GM12865 (cell line): ENCODE measurements around the gene ASS1.
"Not testable (repeated sequence)": the region's sequence is repeated elsewhere in the genome, so short reads cannot be mapped to it uniquely, and the experiment has no call there.

Source experiments
- DNase-seq: peaks from one replicate; pipeline ENCODE4 v3.0.0; 2010; ENCODE audit warnings: low read depth
- H3K4me3 ChIP-seq: 2 replicates; pipeline ENCODE4 v1.5.1; 2011; ENCODE audit warnings: mild to moderate bottlenecking, low read depth, low read length, control low read depth
- CTCF ChIP-seq: IDR thresholded peaks from 2 replicates; pipeline ENCODE4 v1.5.1; 2011; ENCODE audit warnings: low read length, control low read depth, low read depth, inconsistent platforms; ENCODE audit not compliant: insufficient read depth; ENCODE audit errors: missing control alignments

Gene ASS1

DNA sequence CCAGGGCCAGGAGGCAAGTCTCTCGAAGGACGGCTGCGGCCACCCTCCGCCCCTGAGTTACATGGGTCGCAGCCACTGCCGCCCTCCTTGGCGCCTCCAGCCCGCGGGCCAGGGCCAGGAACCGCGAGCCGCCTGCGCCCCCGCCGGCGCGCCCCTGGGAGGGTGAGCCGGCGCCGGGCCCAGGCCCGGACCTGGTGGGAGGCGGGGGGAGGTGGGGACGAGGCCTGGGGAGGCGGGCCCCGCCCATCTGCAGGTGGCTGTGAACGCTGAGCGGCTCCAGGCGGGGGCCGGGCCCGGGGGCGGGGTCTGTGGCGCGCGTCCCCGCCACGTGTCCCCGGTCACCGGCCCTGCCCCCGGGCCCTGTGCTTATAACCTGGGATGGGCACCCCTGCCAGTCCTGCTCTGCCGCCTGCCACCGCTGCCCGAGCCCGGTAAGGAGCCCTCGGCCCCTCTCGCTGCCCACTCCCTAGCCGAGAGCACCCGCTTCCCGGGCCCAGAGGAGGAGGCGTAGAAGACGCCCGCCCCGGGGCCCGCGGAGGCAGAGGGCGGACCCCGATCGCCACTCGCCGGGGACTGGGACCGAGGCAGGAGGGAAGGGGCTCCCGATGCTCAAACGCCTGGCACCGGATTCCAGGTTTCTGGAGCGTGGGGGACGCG lies at the start of gene ASS1:
Gene ASS1 (plus strand): TSS at position 397 of the 657 bp plus-strand sequence. CDS start 7,268 bp downstream, outside the sequence.
- DNase-seq, result no peak
- no peak for TF ChIP-seq CTCF
- no peak within 1 kb of the TSS for H3K4me3 ChIP-seq

GRCh38 chr9:130395810-130396435 lies 48.8 kb upstream of the ASS1 start:
- DNase-seq, result no peak
- TF ChIP-seq CTCF, result no peak
- no peak overlapping the region for H3K4me3 ChIP-seq

DNA sequence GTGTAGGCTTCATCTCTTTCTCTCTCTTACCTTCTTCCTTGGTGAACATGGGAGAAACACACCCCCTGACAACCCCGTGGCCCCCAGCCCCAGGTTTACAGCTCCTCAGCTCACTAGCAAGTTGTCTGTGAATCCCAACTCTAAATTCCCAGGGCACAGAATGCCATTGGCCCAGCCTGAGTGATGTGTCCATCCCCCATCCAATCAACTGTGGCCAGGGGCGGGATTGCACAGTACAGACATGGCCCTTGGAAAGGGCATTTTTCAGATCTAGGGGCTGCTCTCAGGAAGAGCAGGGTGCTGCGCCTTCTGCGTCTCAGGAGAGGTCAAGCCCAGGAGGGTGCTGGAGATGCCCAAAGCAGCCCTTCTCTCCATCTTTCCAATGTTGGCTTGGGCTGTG lies 48.2 kb upstream of the ASS1 start:
- no peak overlapping the region for H3K4me3 ChIP-seq
- DNase-seq, result no peak
- no peak for TF ChIP-seq CTCF

GRCh38 chr9:130398487-130399240 lies 46.1 kb upstream of the ASS1 start:
- no peak overlapping the region for H3K4me3 ChIP-seq
- DNase-seq, result no peak
- TF ChIP-seq CTCF, result no peak

- TF ChIP-seq CTCF, result no peak
- no peak for DNase-seq
- no peak overlapping the region for H3K4me3 ChIP-seq
These were observed 45.0 kb upstream of the ASS1 start for GRCh38 chr9:130399768-130400167.

DNA sequence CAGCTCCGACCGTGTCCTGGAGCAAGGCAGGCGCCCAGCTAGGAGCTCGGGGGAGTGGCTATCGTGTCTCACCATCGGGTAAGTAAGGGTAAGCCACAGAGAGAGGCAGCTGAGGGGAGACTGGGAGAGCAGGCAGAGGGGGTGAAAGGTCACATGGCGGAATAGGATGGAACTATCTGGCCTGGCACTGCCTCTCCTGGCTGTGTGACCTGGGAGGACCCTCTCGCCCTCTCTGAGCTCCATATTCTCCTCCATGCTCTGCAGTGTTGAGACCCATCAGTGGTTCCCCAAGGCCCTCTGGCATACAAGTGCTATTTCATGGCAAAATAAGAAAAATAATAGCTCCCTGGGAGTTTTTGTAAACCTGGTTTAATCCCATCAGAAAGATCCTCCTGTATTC lies 43.9 kb upstream of the ASS1 start:
- TF ChIP-seq CTCF, result no peak
- no peak overlapping the region for H3K4me3 ChIP-seq
- DNase-seq, result no peak

- not testable (repeated sequence) for DNase-seq, H3K4me3 ChIP-seq
These were observed 43.0 kb upstream of the ASS1 start for GRCh38 chr9:130401742-130402141.
